HG03378 (cell line): ENCODE measurements around the gene MPL.

Experiments used
- ATAC-seq: cut with Tn5 transposase; IDR thresholded peaks from one replicate; pipeline ENCODE4 v1.9.1; 2021; ENCODE audit warnings: mild to moderate bottlenecking, moderate library complexity; ENCODE audit not compliant: unreplicated experiment

The MPL gene

GRCh38 chr1:43321331-43321891, 16.2 kb upstream of the MPL start:
- ATAC-seq, result no peak

- ATAC-seq, result no peak
These were observed 15.1 kb upstream of the MPL start for GRCh38 chr1:43322506-43322905.

- no peak for ATAC-seq
These were observed 12.8 kb upstream of the MPL start for GRCh38 chr1:43324810-43325209.

GRCh38 chr1:43325381-43325780, 12.2 kb upstream of the MPL start:
- ATAC-seq, result no peak

GRCh38 chr1:43327549-43328292, 9.9 kb upstream of the MPL start:
- ATAC-seq, result no peak

GRCh38 chr1:43329995-43330751, 7.4 kb upstream of the MPL start:
- ATAC-seq, result no peak

GRCh38 chr1:43331688-43332087, 5.9 kb upstream of the MPL start:
- ATAC-seq, result no peak

GRCh38 chr1:43334453-43335205, 3.0 kb upstream of the MPL start:
- ATAC-seq, result no peak

GRCh38 chr1:43338001-43338400, 383 bp downstream of the MPL start:
- ATAC-seq, result no peak

GRCh38 chr1:43339584-43340232, 2.1 kb downstream of the MPL start:
- no peak for ATAC-seq

- ATAC-seq, result no peak
These were observed 2.9 kb downstream of the MPL start for GRCh38 chr1:43340559-43340958.

GRCh38 chr1:43344267-43344850, 6.7 kb downstream of the MPL start:
- ATAC-seq, result no peak

GRCh38 chr1:43345120-43345519, 7.5 kb downstream of the MPL start:
- no peak for ATAC-seq

GRCh38 chr1:43346636-43347035, 9.0 kb downstream of the MPL start:
- no peak for ATAC-seq

- ATAC-seq, result no peak
These were observed 10.8 kb downstream of the MPL start for GRCh38 chr1:43348343-43348808.

GRCh38 chr1:43348809-43349593, 11.4 kb downstream of the MPL start:
- peak; percentile 58 for ATAC-seq

- ATAC-seq, result no peak
These were observed 12.1 kb downstream of the MPL start for GRCh38 chr1:43349594-43350306.

- no peak for ATAC-seq
These were observed 13.4 kb downstream of the MPL start for GRCh38 chr1:43350976-43351375.
